Measurements from ENCODE around the gene ARHGAP22.

ARHGAP22 gene

GRCh38 chr10:48463318-48464003 lies 141.4 kb downstream of the ARHGAP22 start:
- DNase-seq (ENCODE audit: low spot score): peak; percentile 61

DNA sequence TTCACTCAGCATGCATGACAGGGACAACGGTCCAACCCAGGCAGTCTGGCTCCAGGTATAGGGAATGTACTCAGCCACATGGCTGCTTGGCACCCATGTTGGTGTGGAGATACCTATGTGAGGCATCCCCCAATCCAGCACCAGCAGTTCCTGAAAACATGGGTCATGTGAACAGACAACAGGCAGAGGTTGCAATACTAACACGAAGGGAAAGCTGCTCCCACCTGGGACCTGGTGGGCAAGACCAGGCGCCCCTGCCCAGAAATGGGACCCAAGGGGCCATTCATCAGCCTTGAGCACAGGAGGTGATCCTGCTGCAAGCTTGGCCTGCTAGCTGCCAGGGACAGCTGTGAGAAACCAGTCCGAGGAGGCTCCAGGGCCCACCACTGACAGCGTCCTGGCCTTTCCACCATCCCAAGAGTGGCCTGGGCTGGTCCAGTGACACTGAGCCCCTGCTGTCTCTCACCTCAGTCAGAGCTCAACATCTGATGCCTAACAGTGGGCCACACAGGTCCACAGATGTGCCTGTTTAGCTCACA lies 142.3 kb downstream of the ARHGAP22 start:
- no peak for DNase-seq (ENCODE audit: low spot score)

DNA sequence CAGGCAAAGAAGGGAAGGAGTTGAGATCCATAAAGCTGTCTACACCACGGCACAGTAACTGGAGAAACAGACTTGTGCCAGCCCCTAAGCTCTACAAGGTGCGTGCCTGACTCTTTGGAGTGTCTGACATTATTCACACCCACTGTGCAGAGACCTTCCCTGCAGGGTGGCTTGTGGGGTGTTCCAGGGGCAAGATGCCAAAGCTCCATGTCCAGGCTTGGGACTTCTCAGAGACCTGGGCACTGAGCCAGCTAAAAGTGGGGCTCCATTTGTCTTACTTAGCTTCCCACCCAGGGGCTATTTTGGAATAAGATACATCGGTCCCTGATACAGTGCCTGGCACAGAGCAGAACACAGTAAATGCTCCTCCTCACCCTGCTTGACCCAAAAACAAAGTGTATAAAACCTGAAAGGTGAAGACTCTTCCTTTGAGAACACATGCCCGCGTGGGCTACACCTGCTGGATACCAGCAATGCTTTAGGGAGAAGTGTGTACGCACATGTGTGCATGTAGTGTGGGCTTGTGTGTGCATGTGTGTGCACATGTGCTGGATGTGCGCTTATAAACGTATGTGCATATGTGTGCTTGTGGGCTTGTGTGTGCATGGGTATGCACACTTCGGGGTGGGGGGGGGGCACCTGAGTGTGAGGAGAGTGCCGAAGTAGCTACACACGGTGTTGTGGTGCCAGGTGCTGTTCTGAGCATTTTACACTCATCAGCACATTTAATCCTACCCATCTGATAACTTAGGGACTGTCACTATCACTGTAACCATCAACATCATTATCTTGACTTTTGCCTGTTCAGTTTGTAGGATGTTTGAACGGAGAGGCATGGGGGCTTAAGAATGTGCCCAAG lies 143.0 kb downstream of the ARHGAP22 start:
- DNase-seq (ENCODE audit: low spot score): no peak

DNA sequence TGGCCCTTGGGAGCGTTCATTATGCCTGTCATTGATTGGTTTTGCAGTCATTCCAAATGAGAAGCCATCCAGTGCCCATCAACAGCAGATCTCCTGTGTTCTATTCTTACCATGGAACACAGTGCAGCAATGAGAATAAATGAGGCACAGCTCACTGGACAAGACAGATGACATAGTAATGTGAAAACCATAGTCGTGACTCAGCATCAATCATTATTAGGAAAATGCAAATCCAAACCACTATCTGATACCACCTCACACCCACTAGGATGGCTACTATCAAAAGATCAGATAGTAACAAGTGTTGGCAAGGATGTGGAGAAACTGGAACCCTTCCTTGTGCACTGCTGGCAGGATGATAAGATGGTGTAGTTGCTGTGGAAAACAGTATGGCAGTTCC lies 144.7 kb downstream of the ARHGAP22 start:
- DNase-seq (ENCODE audit: low spot score): no peak

GRCh38 chr10:48459270-48460150 lies 145.4 kb downstream of the ARHGAP22 start:
- no peak for DNase-seq (ENCODE audit: low spot score)

DNA sequence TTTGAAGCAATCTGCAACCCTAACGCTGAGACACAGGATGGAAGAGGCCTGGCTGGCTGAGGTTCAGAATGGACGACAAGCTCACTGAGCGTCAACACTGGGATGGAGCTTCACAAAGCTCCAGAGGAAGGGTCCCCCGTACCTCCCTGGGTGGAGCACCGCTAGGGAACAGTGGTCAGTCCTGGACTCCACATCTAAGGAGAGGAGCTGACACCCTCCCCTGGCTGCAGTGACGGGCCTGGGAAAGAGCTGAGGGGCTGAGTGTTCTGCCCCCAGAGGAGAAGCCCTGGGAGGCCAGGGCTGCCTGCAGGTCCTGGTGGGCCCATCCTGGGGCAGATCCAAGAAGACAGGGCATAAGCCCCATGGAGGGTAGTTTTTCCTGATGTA lies 146.2 kb downstream of the ARHGAP22 start:
- DNase-seq (ENCODE audit: low spot score): no peak

DNA sequence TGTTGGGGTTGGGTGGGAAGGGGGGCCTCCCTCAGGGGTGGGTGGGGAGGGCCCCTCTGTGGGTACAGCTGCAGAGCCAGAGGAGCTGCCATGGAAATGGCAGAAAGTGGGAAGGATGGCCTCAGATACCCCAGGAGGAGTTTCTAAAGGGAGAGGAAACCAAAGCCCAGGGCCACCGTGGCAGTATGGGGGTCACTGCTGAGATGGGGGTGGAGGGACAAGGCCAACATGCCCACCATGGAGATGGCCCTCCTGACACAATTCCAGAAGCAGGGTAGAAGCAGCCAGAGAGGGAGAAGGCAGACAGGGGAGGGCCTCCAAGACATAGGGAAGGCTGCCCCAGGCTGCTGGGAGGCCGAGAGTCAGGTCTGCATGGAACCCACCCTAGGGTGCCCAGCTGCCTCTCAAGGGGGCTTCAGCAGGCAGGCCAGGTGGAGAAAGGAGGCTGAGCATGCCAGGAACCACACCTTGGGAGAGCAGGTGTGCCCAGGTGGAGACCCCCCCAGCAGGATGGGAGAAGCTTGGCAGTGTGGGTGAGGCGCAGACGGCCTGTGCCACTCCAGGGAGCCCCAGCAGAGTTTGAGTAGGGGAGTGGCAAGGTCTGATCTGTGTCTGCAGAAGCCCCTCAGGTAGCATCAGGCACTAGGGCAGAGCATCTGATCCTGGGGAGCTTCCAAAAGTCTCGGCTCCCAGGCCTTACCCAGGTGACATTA lies 146.8 kb downstream of the ARHGAP22 start:
- DNase-seq (ENCODE audit: low spot score): no peak

DNA sequence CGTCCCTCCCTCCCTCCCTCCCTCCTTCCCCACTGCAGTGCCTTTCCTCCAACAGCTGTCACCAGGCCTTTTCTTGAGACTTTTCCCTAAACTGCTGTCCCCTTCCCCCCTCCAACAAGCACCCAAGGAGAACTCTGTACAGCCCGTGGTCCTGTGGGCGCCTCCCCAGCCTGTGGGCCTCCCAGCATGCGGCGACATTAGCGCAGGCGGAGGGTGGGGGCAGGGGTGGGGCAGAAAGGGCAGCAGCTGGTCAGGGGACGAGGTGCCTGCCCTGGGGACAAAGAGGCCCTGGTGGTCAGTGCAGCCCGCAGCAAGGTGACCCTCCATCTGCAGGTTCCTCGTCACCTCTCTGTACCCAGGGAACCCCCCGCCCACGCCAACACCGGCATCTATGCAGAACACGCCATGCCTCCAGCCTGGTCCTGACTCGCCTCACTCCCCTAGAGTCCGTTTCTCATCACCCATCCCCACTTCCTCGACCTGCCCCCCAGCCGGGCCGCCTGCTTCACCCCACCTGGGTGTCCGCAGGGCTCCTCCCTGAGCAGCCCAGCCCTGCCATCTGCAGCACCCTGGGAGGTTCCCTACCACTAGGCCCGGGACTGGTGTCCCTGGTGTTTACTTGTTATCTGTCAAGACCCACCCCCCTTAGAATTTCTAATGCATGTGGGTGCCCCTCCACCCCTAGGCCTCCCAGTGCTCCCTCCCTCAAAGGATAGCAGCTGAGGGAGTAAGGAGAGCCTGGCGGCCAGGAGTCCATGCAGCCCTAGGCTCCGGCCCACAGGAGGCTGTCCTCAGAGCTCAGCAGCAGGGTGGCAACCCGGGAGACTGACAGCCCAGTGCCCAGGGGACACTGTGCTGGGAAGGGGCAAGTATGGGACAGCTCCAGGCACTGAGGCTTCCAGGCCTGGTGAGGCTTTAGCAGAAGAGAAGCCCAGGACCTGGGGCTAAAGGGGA lies 147.8 kb downstream of the ARHGAP22 start:
- no peak for DNase-seq (ENCODE audit: low spot score)

DNA sequence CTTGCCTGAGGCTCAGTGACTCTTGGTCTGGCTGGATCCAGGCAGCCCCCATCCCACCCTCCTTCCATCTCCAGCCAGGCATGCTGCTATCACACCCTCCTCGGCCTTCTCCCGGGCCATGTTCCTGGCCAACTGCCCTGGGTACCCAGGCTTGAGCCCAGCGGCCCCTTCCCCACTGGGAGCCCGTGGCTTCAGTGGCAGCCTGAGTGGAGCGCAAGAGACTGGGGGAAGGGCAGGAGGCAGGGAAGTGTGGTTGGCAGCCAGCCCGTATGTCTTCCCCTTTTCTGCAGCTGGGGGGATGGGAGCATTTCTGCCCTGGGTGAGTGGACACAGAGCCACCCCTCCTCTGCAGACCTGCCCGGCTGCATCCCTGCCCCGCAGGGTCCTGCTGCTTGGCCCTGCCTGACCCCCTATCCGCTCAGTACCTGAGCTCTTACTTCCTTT lies 148.5 kb downstream of the ARHGAP22 start:
- DNase-seq (ENCODE audit: low spot score): no peak

- no peak for DNase-seq (ENCODE audit: low spot score)
Observed at GRCh38 chr10:48455392-48456151, 149.3 kb downstream of the ARHGAP22 start.

GRCh38 chr10:48455055-48455391 lies 149.8 kb downstream of the ARHGAP22 start:
- no peak for DNase-seq (ENCODE audit: low spot score)

DNA sequence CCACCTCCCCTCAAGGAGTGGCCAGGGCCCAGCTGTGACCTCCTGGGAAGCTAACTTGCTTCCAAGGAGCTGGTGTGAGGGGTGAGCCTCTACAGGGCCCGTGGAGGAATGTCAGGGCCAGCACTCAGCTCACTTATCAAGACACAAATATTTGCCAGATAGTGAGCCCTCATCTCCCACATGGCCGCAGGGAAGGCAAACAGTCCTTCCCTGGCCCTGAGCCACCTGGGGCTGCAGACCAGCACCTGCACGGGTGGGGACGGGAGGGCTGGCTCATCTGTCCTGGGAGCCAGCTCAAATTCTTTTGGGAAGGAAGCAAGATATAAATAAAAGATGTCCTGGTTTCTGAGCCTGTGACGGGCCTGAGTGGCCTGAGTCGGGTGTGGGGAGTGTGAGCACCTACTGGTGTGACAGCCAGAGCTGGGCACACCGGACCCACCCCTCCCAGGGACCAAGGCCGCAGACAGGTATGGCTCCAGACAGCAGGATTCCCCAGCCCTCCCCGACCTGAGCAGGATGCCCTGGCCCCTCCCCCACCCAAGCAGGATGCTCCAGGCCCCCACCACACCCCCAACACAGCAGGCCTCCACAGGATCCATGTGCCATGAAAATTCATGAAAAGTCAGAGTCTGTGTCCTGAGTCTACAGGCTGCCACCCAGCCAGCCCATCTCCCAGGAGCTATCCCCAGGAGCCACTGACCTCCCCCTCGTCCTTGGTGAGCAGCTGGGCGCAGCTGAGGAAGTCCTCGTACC lies 150.4 kb downstream of the ARHGAP22 start:
- no peak for DNase-seq (ENCODE audit: low spot score)

DNA sequence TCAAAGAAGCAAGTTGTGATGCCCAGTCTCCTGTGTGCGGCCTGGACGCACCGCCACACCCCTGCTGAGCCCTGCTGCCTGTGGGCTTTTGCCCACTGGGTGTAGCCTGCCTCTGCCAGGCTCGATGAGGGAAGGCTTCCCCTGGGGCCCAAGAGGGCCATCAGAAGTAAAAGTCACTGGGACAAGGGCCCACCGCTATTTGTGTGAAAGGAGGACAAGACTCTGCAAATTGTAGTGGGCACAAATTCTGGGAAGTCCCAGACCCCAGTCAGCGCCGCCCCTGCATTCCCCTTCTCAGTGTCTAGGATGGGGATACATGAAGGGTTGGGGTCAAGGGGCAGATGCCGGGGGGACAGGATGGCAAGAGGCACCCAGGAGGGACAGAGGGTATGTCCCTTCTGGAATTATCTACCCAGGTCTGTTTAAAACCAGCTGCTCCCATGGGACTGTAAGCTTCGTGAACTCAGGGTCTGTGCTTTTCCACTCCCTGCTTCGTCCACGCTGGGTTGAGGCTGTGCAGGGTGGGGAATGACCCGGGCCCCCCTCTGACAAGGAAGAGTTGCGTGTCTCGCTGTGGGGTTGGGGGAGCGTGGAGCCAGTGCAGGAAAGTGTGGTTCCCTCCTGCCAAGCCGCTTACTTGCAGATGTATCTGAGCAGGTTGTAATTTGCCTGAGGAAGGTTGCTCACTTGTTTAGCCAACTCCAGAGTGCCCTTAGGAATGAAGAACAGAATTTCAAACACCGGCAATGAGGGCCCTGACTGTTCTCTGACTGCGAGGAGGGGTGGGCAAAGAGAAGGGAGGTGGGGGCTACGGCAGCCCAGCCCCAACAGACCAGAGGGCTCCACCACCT lies 151.2 kb downstream of the ARHGAP22 start:
- no peak for DNase-seq (ENCODE audit: low spot score)

GRCh38 chr10:48452879-48453412 lies 151.9 kb downstream of the ARHGAP22 start:
- DNase-seq (ENCODE audit: low spot score): no peak

DNA sequence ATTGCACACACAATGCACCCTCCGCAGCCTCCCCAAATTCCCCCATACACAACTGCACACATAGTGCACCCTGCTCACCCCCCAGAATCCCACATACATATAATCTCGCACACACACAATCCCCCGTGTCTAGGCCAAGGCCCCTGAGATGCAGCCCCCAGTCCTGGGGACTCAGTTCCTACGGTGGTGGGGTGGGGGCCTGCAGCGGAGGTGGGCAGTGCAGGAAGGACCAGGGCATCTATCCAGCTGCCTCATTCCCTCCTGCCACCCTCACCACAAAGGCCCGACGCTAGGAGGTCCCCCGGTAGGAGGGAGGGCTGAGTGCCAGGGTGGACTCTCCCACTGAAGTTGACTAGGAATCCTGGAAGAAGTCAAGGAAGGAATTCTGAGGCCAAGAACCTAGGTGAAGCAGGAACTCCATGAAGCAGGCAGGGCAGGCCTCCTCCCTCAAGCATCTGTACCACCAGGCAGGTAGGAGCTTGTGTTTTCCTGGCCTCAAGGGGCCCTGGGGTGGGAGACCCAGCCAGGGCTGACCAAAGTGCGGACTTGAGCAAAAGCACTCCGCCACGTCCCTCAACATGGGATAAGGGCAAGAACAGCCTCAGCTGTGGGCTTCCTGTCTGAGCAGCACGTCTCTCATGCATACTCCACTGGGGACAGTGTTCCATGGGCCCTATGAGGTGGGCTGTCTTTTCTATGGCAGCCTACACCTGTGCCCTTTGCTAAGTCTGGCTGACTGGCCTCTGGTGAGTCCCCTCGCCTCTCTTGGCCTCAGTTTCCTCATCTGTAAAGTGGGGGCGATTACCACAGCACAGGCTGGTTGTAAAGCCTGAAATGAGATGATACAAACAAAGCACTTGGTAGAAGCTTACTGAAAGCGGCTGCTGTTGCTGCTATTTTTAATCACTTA lies 152.6 kb downstream of the ARHGAP22 start:
- no peak for DNase-seq (ENCODE audit: low spot score)

DNA sequence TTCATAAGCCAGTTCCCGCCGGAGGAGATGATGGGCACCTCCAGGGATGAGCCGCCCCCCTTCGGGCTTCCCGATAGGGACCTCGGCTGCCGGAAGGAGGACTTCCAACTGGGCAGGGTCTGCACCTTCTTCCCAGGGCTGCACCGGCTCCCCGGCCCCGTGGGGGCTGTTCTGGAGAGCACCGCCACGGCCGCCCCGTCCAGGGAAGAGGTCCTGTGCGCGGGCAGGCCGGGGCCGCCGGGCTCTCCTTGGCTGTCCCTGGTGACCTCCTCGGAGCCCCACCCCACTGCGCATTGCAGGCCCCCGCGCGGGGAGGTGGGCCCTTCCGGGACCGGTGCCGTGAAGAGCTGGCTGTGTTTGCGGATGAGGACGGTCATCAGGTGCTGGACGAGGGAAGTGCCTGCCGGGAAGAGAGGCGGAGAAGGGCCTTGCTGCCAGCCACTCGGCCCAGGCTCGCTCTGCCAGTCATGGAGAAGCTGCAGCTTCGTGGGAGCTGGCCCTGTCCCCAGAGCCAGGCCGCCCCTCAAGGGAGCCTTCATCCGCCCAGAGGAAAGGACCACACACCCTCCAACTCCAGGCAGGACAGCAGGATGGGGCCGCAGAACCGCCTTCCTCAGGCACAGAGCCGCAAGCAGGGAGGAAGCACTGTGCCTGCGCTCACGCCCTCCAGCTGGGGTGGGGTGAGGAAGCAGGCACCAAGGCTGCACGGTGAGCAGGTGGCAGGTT lies 154.0 kb downstream of the ARHGAP22 start:
- DNase-seq (ENCODE audit: low spot score): no peak
